Measurements from ENCODE around the gene SPATA12.

Gene SPATA12, protein sequence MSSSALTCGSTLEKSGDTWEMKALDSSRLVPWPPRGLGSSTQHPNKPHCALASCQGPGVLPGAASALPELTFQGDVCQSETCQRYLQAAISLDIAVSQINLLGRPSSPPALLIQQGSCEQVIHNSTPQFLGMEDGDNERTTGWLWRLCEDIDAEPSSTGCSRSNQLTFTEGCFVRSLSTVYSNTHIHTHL

DNA sequence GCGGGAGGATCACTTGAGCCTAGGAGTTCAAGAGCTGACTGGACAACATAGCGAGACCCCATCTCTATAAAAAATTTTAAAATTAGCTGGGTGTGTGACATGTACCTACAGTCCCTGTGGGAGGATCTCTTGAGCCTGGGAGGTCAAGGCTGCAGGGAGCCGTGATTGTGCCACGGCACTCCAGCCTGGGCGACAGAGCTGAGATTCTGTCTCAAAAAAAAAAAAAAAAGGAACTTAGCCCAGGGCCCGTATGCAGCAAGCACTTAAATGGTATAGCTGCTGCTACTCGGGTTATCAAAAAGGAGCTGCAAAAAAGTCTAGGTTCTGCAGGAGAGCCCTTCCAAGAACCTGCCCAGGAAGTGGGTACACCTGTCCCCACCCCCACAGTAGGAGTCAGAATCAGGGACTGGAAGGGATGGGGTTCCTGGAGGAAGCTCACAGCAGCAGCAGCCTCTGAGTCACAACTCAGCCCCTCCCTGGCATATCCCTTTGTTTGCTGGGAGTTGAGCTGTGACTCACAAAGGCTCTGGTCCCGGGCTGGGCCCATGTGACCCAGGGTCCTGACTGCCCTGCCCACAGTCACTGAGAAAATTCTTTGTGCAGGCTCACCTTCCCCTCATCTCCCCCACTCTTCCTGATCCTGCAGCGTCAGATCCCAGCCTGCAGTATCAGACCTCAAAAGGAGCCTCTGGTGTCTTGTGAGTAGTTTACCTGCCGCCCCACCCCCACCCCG is at the start of gene SPATA12:
TSS of gene SPATA12 (plus strand) at position 576 of the 733 bp plus-strand sequence. CDS start 13,031 bp downstream, outside the sequence.
- DNase-seq (ENCODE audit: low read depth in 1 of 2, low spot score in 1 of 2), result no peak

DNA sequence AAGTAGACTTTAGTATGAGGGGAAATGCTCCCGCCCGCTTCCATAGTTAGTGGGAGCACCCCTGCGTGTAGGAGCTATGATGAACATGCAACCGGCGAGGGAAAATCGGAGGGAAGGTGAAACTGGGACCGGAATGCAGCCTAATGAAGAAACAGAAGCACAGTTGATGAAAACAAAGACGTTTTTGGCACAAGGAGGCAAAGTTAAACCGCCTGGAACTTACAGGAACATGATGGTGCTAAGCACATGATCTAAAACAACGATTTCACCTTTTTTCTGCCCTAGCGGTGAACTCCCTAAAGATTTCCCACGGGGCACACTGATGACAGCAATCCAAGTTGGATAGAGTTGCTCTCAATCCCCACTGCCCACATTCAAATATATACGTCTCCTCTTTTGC is 49.4 kb upstream of the SPATA12 start:
- no peak for DNase-seq (ENCODE audit: low read depth in 1 of 2, low spot score in 1 of 2)

DNA sequence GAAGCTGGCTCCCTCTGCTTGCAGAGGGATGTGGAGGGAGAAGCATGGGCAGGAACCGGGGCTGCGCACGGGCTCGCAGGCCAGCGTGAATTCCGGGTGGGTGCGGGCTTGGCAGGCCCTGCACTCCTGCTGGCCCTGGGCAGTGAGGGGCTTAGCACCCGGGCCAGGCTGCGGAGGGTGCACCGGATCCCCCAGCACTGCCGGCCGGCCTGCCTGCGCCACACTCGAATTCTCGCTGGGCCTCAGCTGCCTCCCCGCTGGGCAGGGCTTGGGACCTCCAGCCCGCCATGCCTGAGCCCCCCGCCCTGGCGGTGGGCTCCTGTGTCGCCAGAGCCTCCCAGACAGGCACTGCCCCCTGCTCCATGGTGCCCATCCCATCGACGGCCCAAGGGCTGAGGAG is 47.6 kb upstream of the SPATA12 start:
- no peak for DNase-seq (ENCODE audit: low read depth in 1 of 2, low spot score in 1 of 2)

DNA sequence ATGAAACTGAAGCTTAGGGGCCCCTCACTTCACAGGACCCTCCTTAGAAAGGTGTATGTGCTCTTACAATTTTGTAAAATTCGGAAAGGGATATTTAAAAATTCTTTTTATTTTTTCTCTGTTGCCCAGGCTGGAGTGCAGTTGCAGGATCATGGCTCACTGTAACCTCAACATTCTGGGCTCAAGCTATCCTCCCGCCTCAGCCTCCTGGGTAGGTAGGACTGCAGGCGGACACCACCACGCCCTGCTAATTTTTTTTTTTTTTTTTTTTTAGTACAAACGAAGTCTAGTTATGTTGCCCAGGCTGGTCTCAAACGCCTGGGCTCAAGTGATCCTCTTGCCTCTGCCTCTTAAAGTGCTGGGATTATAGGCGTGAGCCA is 45.1 kb upstream of the SPATA12 start:
- no peak for DNase-seq (ENCODE audit: low read depth in 1 of 2, low spot score in 1 of 2)

DNA sequence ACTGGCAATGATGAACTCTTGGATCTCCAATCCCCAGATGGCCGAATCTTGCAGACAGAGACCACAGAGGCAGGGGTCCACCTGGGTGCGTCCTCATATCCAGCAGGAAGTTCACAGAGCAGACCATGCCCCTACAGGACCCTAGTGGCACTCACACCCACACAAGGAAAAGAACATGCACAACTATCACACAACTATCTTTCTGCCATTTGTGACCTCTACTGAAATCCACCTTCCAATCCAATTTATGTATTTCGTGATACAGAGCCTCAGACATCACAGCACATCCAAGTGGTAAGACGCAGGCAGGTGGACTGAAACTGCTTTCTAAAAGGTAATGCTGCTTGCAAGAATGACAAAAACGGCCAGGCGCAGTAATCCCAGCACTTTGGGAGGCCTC is 44.6 kb upstream of the SPATA12 start:
- DNase-seq (ENCODE audit: low read depth in 1 of 2, low spot score in 1 of 2), result no peak

DNA sequence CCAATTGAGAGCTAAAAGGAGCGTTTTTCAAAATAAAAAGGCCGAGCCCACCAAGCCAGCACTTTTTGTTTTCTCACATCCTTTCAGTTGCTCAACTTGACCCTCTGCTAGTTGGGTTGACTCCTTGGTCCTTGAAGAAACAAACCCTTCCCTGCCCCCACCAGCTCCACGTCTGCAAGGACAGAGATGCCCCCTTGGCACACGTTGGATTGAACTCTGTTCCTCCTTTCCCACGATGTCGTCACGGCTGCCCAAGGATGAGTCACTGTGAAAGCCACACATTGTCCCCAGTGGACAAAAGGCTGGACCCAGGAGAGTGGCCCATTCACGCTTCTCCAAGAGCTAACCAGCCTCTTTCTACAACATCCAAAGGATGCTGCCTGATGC is 43.0 kb upstream of the SPATA12 start:
- no peak for DNase-seq (ENCODE audit: low read depth in 1 of 2, low spot score in 1 of 2)

DNA sequence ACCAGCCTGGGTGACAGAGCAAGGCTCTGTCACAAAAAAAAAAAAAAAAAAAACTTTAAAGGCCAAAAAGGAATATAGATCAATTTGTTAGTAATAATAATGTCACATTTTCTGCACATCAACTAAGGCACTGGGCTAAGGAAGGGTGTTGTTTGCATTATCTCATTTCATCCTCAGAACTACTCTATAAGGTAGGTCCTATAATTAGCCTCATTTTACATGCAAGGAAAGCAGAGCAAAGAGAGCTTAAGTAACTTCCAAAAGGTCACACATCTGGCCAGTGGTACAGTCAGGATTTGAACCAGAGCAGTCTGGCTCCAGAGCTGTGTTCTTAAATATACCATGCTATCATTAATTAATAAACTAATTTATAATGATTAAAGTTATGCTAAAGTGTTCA is 42.2 kb upstream of the SPATA12 start:
- DNase-seq (ENCODE audit: low read depth in 1 of 2, low spot score in 1 of 2), result no peak

DNA sequence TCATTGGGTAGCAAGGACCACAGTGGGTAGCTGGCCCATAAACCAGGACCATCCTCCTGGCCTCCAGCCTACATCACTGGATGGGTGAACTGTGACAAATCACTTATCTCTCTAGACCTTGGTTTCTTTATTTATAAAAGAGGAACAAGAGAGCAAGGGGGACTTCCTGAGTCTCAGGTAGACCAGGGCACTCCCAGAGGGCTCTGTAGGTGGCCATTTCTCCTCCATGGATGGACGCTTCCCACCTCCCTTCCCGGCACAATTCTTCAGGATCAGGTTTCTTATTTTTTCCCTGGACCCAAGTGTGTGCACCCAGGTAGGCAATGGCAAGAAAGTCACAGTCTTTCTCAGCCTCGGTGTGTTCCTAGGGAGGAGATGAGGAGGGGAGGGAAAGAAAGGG is 41.4 kb upstream of the SPATA12 start:
- DNase-seq (ENCODE audit: low read depth in 1 of 2, low spot score in 1 of 2), result no peak

DNA sequence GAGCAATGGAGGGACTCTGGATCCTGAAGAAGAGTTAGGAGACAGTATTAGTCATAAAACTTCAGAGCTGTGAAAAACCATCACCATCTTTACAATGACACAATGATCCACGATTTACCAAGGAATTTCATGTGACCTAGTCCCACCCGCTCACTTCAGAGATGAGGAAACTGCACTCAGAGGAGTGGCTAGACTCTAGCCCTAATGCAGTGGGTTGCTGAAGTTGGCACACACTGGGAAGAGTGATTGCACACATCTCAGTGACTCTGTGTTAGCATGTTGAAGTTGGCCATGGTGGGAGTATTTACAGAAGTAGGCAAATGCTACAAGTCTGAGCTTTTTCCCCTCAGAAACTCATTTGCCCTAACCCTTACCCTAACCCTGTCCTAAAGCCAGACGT is 35.2 kb upstream of the SPATA12 start:
- DNase-seq (ENCODE audit: low read depth in 1 of 2, low spot score in 1 of 2), result no peak

DNA sequence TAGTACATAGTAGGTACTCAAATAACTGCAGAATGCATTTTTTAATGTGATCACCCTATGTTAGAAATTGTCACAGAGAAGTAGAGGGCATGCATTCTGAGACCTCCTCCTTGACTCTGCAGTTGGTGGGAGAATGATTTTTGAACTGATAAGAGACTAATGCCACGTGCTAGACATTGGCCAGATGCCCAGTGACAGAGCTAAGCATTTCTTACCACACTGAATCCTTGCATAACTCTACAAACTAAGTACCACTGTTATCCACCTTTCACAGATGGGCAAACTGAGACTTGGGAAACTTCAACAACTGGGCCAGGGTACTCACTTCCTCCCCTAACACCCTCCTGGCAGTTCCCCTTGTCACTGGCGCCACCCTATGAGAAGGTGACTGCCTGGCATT is 33.5 kb upstream of the SPATA12 start:
- no peak for DNase-seq (ENCODE audit: low read depth in 1 of 2, low spot score in 1 of 2)

DNA sequence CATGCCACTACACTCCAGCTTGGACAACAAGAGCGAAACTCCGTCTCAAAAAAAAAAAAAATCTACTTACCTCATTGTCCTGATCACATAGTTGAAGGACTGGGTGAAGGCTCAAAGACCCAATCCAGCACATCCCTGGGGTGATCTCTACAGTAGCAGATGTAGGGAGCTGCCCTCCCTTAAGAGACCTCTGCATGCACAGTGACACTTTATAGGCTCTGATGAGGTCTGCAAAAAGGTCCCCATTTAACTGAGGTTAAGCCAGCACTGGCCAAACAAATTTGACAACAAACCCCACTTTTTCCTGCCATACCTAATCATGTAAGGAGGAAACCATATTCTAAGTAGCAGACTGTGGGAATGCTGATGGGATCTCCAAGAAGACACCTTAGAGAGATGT is 31.1 kb upstream of the SPATA12 start:
- DNase-seq (ENCODE audit: low read depth in 1 of 2, low spot score in 1 of 2), result no peak

DNA sequence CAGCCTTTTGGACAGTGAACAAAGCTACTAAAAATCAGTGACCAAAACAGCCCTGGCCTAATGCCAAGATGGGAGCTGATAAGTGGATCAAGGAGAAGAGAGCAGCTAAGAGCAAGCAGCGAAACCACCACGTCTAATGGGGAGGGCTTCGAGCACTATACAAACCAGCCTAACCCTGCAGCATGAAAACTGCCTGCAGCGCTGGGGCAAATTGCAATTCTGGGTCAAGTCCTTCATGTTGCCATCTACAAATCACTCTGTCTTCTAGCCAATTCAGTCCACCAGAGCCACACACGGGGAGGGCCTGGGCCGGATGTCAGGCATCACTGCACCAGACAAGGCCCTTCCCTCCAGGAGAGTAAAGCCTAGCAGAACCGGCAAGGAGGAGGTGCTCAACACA is 30.5 kb upstream of the SPATA12 start:
- DNase-seq (ENCODE audit: low read depth in 1 of 2, low spot score in 1 of 2), result no peak

DNA sequence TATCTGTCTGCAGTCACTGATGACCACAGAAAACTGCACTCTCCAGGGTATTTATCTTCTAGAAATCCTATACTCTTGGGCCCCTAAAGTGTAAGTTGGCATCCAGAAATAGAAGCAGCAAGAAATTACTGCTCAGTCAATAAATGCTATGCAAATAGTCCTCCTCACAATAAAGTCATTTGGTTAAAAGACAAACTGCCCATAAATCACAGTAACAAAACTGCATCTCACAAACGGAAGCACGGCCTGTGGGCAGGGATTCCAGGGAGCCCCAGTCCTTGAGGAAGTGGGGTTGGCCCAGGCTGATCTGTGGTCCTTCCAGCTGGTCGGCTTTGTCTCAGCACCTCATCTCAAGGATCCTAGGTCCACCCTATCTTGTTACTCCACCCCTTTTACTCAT is 29.7 kb upstream of the SPATA12 start:
- no peak for DNase-seq (ENCODE audit: low read depth in 1 of 2, low spot score in 1 of 2)

DNA sequence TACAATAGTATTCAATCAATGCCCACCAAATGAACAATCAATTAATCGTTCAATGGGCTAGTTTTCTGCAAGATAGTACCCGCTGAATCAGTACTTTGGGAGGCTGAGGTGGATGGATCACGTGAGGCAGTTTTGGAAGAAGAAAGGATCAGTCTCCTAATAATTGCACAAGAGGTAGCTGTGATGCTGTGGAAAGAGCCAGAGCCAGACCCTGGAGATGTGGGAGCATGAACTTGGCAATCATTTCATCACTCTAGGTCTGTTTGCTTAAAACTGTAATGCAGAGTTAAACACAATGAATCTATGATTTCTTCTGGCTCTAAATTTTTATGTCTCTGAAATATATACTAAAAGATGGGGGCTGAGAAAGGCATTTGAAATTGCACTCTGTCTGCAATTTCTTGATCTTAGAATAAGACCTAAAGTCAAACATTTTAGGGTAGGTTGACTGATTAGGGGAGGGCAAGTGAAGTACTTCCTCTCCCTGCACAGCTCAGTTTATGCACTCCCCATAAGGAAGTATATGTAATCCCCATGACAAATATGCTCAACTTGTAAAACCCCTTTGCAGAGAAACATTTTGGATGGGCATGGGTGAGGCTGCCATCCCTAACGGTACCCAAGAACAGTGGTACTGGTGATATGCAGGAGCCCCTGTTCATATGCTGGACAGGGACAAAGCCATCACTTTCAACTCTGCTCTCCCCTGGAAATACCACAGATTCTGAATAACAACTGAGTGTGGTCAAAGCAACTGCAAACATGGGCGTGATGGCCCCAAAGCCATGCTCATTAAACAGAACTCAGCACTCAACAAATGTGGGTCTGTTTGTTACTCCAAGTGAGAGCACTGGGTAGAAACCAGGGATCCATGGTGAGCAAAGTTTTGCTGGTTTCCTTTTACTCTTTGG is 28.6 kb upstream of the SPATA12 start:
- no peak for DNase-seq (ENCODE audit: low read depth in 1 of 2, low spot score in 1 of 2)

DNA sequence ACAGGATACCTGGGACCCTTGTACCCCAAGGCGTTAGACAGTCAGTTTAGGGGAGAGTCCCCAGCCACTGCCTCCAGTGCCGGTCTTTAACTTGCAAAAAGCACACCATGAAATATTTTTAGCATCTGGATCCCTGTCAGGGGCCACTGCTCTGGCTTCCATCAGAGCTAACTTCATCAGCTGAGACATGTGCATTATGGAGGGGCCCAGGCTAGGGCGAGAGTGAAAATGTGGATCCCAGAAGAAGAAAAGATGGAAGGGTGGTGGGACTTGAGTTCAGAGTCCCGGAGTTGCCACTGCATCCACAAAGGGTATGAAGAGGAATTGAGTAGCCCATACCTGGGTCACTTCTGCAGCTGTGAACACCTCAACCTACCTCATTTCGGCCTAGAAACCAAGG is 23.5 kb upstream of the SPATA12 start:
- DNase-seq (ENCODE audit: low read depth in 1 of 2, low spot score in 1 of 2), result no peak

DNA sequence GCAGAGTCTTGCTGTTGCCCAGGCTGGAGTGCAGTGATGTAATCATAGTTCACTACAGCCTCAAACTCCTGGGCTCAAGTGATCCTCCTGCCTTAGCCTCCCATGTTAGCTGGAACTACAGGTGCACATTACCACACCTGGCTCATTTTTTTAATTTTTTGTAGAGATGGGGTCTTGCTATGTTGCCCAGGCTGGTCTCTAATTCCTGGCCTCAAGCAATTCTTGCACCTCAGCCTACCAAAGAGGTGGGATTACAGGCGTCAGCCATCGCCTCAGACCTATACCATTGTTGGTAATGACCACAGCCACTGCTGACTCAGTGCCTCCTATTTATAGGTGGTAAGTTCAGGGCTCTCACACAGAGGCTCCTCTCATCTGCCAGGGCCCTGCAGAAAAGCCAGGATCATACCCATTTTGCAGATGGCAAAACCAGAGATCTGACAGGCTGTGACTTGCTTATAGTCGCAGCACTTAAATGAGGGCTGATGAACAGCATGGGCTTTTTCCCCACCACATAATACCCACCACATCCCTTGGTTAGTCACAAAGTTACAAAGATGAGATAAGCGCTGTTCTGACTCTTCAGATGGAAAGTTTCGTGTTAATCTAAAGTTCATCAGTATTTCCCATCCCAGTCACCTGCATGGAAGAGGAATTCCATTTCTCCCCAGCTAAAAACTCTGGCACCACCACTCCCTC is 21.8 kb upstream of the SPATA12 start:
- no peak for DNase-seq (ENCODE audit: low read depth in 1 of 2, low spot score in 1 of 2)

DNA sequence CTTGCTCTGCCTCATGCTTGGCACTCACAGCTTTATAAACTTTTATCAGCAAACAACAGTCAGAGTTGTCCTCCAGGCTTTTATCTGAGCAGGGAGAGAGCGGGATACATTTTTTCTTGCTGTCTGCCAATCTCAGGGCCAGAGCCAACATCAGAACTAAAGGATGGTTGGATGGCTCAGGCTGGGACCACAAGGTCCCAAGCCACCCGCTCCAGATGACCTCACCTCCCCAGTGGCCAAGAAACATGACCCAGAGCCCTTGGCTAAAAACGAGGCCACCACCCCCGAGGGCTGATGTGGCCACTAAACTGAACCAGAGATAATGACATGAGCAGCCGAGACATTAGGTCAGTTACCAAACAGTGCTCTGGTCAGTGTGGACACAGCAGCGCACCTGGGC is 18.8 kb upstream of the SPATA12 start:
- DNase-seq (ENCODE audit: low read depth in 1 of 2, low spot score in 1 of 2), result no peak

DNA sequence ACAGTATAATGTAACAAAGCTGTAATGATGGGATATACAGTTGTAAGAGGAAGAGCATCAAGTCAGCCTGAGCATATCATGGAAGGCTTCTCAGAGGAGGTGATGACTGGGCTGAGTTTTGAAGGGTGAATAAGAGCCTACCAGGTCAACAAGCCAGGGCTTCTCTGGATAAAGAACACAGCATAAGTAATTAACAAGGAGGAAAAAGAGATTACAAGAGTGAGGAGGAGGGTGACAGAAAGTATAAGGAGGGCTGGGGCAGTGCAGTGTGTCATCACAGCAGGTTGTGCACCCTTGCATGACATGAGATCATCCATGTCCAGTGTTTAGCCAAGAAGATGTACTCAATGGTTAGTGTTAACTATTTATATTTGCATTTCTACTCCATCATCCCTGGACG is 16.9 kb upstream of the SPATA12 start:
- DNase-seq (ENCODE audit: low read depth in 1 of 2, low spot score in 1 of 2), result no peak

DNA sequence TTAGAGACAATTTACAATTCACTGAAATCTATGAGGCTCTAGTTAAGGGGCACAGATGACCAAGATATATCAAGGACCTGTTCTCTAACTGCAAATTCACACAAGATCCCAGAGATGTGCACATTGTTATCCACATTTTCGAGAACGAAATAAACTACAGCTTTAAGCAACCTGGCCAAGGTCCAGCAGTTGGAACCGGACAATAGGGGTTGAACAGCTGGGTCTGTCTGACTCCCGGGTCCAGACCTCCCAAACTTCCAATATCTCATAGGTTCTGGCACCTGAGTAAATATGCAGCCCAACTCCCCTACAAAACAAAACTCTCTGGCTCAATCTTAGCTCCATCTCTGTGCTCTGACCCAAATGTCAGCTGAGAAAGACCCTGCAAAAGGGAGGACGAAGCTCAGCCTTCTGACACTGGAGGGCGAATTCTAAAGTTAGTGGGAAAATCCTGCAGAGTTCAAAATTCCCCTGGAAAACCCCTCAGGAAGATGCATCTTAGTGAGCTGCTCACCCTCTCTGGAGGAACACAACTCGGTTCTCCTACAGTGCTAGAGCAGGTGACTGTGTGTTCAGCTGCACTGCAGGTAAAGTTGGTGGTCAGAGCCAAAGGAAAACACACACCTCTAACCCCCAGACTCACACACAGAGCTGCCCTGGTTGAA is 14.2 kb upstream of the SPATA12 start:
- DNase-seq (ENCODE audit: low read depth in 1 of 2, low spot score in 1 of 2), result no peak

DNA sequence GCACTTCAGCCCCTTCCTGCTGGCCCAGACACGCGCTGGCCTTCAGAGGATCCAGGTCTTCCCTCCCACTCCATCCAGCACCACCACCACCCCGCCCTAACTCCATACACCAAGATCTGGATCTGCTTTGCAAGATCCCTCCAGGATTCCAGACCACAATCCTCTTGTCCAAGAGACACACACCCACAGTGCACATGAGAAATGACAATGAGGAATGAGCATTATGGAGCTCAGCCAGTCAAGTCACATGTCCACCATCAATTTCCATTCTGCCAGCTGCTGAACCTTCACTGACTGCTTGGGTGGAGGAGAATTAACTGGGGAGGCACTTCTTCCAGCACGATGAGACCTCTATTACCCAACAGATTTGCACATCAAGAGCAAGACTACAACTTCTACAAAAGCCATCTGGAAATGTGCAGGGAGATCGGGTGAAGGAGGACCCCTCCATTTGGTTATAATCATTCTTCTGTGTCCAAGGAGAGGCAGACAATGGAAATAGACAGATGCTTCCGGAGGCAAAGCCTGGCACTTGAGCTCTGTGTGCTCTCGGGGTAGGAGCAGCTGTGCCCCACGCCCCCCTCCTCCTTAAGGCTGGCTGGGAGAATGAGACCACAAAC is 12.3 kb upstream of the SPATA12 start:
- no peak for DNase-seq (ENCODE audit: low read depth in 1 of 2, low spot score in 1 of 2)

DNA sequence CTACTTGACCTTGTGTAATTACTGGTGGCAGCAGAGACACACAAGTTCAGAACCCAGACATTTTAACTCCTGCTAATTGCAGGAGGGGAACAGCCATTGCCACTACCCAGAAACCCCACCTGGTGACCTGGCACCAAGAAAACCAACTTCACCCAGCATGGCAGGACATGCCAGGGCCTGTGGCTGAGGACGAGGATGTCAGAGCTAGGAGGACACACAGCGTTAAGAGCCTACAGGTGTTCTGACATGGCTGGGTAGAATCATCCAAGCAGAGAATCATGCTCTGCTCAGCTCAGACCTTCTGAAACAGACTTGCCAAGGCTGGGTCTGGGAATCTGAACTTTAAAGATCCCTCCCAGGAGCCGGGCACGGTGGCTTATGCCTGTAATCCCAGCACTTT is 11.7 kb upstream of the SPATA12 start:
- no peak for DNase-seq (ENCODE audit: low read depth in 1 of 2, low spot score in 1 of 2)

Measured in stimulated activated CD4-positive, alpha-beta T cell treated with anti-CD3 and anti-CD28 coated beads, Interleukin-15, amount 100 ng/mL, for 1 hour (primary cell).